GM18511 (cell line): ENCODE data around the gene RGS17.
"Not testable (repeated sequence)": the region's sequence is repeated elsewhere in the genome, so short reads cannot be mapped to it uniquely, and the experiment has no call there.

Experiments
- ATAC-seq: cut with Tn5 transposase; IDR thresholded peaks from one replicate; pipeline ENCODE4 v1.9.1; 2021; ENCODE audit warnings: mild to moderate bottlenecking, moderate library complexity; ENCODE audit not compliant: unreplicated experiment

The RGS17 gene

DNA sequence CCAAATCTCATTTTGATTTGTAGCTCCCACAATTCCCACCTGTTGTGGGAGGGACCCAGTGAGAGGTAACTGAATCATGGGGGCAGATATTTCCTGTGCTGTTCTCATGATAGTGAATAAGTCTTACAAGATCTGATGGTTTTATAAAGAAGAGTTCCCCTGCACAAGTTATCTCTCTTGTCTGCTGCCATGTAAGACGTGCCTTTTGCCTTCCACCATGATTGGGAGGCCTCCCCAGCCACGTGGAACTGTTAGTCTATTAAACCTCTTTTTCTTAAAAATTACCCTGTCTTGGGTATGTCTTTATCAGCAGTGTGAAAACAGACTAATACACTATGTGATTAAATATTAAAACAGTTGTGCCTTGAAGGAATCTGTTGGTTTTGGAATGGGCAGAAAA, 131.5 kb downstream of the RGS17 start:
- not testable (repeated sequence) for ATAC-seq

GRCh38 chr6:152993847-152994246, 137.2 kb downstream of the RGS17 start:
- no peak for ATAC-seq

GRCh38 chr6:152993431-152993830, 137.7 kb downstream of the RGS17 start:
- no peak for ATAC-seq

DNA sequence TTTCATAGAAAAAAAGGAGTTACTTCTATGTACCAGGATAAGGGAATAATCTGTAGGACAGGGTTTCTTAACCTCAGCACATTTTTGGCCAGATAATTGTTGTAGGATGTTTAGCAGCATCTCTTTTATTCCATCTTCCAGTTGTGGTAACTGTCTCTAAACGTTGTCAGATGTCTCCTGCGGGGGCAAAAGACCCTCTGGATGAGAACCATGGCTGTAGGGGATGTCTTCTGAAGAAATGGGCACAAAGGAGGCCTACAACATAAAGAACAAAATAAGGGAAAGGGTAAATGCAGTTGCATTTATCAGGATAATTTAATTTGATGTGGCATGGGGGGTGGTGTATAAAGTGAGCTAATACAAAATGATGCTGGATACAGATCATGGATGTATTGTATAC, 144.1 kb downstream of the RGS17 start:
- no peak for ATAC-seq

- not testable (repeated sequence) for ATAC-seq
These were observed 145.8 kb downstream of the RGS17 start for GRCh38 chr6:152985300-152985699.

DNA sequence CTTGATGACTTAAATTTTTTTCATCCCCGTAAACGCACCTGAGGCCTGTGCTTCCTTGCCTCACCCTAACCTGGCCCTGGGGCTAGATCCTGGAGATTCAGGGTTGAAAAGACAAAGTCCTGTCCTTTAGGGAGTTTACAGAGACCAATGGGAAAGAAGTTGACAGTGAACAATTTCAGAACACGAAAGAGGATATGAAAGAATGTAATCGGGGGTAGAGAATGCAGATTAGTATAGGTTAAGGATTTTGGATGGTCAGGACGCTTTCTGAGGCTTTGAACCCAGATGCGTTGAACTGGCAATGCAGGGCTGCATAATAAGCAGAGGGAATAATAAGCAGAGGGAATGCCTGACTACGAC, 146.6 kb downstream of the RGS17 start:
- peak; percentile 27 for ATAC-seq

DNA sequence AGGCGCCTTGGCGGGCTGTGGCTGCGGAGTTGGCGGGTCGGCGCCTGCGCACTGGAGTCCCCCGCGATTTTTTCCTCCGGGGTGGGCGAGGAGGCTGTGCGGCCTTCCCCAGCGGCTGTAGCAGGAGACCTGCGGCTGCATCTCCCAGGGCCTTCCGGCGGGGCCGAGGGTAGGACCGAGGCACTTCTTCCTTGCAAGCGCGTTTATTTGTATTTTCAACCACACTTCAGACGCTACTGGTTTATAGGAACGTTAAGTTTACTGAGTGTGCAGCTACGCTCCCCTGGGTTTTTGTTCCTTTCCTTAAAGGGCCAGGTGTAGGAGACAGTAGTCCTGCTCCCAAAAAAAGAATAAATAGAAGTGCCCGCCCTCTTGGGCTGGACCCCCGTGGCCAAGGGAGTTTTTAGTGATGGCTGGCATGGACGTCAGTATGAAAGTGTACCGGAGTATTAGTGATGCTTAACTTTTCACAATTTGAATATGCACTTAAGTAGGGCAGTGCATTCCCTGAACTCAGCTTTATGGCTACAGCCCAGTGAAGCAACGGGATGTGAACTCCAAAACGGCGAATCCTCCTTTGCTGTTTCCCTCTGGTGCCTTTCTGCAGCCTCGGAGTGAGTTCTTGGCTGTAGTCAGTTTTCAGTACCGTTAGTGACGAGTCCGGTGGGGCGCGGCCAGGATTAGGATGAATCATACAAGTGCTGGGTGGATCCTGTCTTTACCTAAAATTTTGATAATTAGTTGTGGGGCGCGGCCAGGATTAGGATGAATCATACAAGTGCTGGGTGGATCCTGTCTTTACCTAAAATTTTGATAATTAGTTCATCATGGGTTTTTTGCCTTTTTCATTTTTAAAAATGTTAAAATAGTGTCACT, 147.2 kb downstream of the RGS17 start:
- peak; percentile 29 for ATAC-seq

GRCh38 chr6:152982904-152983636, 148.0 kb downstream of the RGS17 start, which contains the start of gene FBXO5:
TSS of gene FBXO5 (minus strand) at chr6:152983041. CDS start at chr6:152982959, 82 bp downstream.
- peak; percentile 80 for ATAC-seq

DNA sequence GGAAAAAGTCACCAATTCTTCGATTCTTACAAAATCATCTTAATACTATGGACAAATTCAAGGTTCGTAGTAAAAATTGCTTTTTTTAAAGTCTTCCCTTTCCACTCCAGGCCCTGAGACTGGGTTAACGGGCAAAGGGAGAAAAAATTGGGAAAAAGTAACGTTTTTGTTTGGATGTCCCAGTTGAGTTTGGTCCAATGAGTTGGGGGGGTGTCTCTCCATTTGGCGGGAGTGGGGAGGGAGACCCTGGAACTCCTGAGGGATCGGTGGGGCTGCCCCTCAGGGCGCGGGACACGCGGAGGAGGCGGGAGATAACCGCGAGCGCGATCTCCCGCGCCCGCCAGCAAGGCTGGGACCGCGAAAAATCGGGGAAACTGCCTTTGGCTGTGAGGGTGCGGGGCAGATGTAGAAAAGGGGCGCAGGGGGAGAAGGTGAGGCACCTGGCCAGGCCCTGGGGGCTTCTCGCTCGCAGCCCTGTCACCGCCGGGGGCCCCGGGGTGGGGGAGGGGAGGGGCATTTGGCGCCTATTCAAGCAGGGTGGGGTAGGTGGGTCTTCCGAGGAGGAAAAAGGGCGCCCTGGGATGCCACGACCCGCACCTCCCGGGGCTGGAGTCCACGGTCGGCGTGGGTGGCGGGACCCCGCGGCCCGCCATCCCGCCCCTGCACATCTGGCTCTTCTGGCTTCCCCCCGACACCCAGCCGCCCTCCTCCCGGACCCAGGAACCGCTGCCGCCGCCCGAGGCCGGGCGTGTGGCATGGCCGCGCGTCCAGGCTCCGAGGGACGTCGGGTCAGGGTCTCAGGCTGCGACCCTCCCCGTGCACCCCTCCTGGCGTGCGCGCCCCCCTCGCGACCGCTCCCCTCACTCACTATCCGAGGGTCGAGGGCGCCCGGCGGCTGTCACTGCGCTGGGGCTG, 148.8 kb downstream of the RGS17 start:
- no peak for ATAC-seq

DNA sequence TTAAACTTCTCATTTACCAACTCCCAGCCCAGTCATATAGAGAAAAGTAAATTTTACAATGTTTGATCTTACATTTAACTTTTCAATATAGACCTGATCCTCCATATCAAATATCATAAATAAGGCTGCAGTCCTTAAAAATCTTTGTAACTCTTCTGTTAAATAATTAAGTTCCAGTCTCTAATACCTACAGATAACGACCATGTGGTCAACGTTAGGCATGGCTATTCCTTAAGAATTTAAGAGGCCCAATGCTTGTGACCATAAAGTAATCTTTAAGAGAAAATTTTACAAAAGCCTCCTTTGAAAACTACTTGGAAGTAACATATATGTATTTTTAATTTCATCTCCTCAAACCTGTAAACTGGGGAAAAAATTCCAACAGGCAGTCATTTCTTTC, 149.9 kb downstream of the RGS17 start:
- no peak for ATAC-seq

GRCh38 chr6:152980656-152981055, 150.4 kb downstream of the RGS17 start:
- ATAC-seq = no peak

DNA sequence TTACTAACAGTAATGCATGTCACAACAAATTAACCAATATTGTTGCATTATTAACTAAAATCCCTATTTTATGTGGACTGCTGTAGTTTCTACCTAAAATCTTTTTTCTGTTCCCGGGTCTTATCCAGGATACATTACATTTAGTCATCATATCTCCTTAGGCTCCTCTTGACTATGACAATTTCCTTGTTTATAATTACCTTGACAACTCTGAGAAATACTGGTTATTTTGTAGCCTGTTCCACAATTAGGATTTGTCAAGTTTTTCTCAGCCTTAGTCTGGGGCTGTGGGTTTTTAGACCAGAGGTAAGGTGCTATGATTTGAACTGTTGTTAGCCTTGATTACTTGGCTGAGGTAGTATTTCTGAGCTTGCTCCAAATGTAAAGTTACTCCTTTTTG, 152.0 kb downstream of the RGS17 start:
- no peak for ATAC-seq

DNA sequence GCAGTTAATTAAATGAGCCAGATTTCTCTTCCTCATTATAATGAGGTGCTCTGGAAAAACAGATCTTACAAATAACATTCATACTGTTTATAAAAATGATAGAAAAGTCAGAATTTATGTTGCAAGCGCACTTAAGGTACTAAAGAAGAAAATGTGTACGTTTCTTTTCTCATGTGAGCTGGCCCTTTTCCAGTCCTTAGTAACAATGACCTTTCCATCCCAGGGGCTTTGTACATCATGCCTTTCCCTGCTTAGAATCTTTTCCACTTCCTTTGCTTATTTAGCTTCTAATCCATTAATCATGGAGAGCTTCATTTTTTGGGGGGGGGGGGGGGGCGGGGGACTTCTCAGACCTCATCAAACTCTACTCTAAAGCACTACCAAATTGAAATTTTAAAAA, 153.0 kb downstream of the RGS17 start:
- no peak for ATAC-seq

- ATAC-seq = no peak
These were observed 153.5 kb downstream of the RGS17 start for GRCh38 chr6:152977556-152977955.

- ATAC-seq = no peak
These were observed 154.3 kb downstream of the RGS17 start for GRCh38 chr6:152976749-152977148.

- ATAC-seq = peak; percentile 55
These were observed 155.7 kb downstream of the RGS17 start for GRCh38 chr6:152975204-152975915.

GRCh38 chr6:152973916-152974315, 157.2 kb downstream of the RGS17 start:
- ATAC-seq = no peak

GRCh38 chr6:152969688-152970418, 161.2 kb downstream of the RGS17 start:
- ATAC-seq = no peak

DNA sequence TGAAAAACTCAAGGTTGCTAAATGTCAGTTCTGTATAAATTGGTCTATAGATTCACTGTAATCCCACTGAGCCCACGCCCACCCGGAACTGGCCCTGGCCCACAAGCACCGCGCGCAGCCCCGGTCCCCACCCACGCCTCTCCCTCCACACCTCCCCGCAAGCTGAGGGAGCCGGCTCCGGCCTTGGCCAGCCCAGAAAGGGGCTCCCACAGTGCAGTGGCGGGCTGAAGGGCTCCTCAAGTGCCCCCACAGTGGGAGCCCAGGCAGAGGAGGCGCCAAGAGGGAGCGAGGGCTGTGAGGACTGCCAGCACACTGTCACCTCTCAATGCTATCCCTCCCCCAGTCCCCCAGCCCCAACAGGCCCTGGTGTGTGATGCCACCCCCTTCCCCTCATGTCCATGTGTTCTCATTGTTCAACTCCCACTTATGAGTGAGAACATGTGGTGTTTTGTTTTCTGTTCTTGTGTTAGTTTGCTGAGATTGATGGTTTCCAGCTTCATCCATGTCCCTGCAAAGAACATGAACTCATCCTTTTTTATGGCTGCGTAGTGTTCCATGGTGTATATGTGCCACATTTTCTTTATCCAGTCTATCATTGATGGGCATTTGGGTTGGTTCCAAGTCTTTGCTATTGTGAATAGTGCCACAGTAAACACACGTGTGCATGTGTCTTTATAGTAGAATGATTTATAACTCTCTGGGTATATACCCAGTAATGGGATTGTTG, 164.8 kb downstream of the RGS17 start:
- ATAC-seq = not testable (repeated sequence)
